Measurements from ENCODE around the gene PCDHA6.

DNA sequence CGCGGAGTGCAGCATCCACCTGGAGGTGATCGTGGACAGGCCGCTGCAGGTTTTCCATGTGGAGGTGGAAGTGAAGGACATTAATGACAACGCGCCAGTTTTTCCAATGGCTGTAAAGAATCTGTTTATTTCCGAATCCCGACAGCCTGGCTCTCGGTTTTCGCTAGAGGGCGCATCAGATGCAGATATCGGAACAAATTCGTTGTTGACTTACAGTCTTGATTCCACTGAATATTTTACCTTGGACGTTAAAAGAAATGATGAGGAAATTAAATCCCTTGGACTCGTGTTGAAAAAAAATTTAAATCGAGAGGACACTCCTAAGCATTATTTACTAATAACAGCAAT is 26.3 kb upstream of the PCDHA6 start:
- TF ChIP-seq, protein P1, sequence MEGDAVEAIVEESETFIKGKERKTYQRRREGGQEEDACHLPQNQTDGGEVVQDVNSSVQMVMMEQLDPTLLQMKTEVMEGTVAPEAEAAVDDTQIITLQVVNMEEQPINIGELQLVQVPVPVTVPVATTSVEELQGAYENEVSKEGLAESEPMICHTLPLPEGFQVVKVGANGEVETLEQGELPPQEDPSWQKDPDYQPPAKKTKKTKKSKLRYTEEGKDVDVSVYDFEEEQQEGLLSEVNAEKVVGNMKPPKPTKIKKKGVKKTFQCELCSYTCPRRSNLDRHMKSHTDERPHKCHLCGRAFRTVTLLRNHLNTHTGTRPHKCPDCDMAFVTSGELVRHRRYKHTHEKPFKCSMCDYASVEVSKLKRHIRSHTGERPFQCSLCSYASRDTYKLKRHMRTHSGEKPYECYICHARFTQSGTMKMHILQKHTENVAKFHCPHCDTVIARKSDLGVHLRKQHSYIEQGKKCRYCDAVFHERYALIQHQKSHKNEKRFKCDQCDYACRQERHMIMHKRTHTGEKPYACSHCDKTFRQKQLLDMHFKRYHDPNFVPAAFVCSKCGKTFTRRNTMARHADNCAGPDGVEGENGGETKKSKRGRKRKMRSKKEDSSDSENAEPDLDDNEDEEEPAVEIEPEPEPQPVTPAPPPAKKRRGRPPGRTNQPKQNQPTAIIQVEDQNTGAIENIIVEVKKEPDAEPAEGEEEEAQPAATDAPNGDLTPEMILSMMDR (IDR thresholded peaks at IDR 0.05): no peak
- no peak for TF ChIP-seq POLR2A (IDR thresholded peaks at IDR 0.05)

All from adrenal gland (tissue), 5 donors.